DND-41 (cell line): ENCODE measurements around the gene MYH7.

Experiments
- ATAC-seq: fragments of 200-7000 bp; cut with Tn5 transposase; 3 replicates; pipeline ENCODE4 v1.9.1; 2021; ENCODE audit warnings: low read depth; ENCODE audit not compliant: insufficient read depth
- DNase-seq: peaks from one replicate; pipeline ENCODE4 v3.0.0-alpha.2; 2020
- H2AFZ ChIP-seq: 2 replicates; pipeline ENCODE4 v1.6.0; 2012; ENCODE audit warnings: low read depth, low read length
- H3K27ac ChIP-seq: 2 replicates; pipeline ENCODE4 v1.5.1; 2012; ENCODE audit warnings: low read length, inconsistent platforms
- H3K27me3 ChIP-seq: fragments of 200-600 bp; sonication (generic); 2 replicates; pipeline ENCODE4 v1.6.0; 2012; ENCODE audit warnings: low read length, mild to moderate bottlenecking, inconsistent platforms; ENCODE audit not compliant: insufficient read depth, poor library complexity
- H3K36me3 ChIP-seq: 2 replicates; pipeline ENCODE4 v1.5.1; 2012; ENCODE audit warnings: low read length, inconsistent platforms; ENCODE audit not compliant: insufficient read depth
- H3K4me1 ChIP-seq: 2 replicates; pipeline ENCODE4 v1.5.1; 2012; ENCODE audit warnings: mild to moderate bottlenecking, low read length; ENCODE audit not compliant: insufficient read depth
- H3K4me2 ChIP-seq: 2 replicates; pipeline ENCODE4 v1.6.0; 2012; ENCODE audit warnings: mild to moderate bottlenecking, moderate library complexity, low read length, inconsistent platforms; ENCODE audit not compliant: insufficient read depth
- H3K4me3 ChIP-seq, 2 experiments: fragments of 200-600 bp in 1 of 2; shearing (Covaris generic) in 1 of 2; 2 replicates each; pipeline ENCODE4 v1.5.1; 2012 to 2016; ENCODE audit warnings: inconsistent platforms in 2 of 2, low read length in 2 of 2, mild to moderate bottlenecking in 2 of 2, low read depth in 1 of 2, moderate library complexity in 1 of 2
- H3K79me2 ChIP-seq: 2 replicates; pipeline ENCODE4 v1.6.0; 2012; ENCODE audit warnings: low read length, inconsistent platforms; ENCODE audit not compliant: insufficient read depth
- H3K9ac ChIP-seq: 2 replicates; pipeline ENCODE4 v1.6.0; 2012; ENCODE audit warnings: low read depth, mild to moderate bottlenecking, inconsistent platforms, low read length, moderate library complexity
- H3K9me3 ChIP-seq: 2 replicates; pipeline ENCODE4 v1.5.1; 2012; ENCODE audit warnings: low read length, moderate library complexity, mild to moderate bottlenecking, inconsistent platforms; ENCODE audit not compliant: insufficient read depth, severe bottlenecking
- H4K20me1 ChIP-seq: 2 replicates; pipeline ENCODE4 v1.6.0; 2012; ENCODE audit warnings: low read length; ENCODE audit not compliant: insufficient read depth
- CTCF ChIP-seq: IDR thresholded peaks from 2 replicates; pipeline ENCODE4 v1.5.1; 2012; ENCODE audit warnings: borderline replicate concordance, low read length, moderate library complexity, mild to moderate bottlenecking; ENCODE audit not compliant: poor library complexity, severe bottlenecking; ENCODE audit errors: extremely low read depth
- EZH2 ChIP-seq: IDR thresholded peaks from 3 replicates; pipeline ENCODE4 v1.6.1; 2012; ENCODE audit warnings: borderline replicate concordance, low read depth, mild to moderate bottlenecking, moderate library complexity, low read length, inconsistent platforms; ENCODE audit not compliant: severe bottlenecking

The MYH7 gene

DNA sequence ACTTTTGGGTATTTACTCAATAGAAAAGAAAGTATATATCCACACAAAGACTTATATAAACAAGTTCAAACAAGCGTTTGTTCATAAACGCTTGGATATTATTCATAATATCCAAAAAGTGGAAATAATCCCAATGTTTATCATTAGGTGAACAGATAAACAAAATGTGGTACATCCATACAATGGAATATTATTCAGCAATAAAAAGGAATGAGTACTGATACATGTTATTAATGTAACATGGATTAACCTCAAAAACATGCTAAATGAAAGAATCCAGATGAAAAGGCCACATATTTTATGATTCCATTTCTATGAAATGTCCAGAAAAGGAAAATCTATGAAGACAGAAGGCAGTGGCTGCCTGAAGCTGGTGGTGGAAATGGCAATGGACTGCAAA lies 16.8 kb upstream of the MYH7 start:
- ATAC-seq: no peak
- TF ChIP-seq CTCF (no peak), EZH2 (no peak)

GRCh38 chr14:23450379-23450778 lies 14.9 kb upstream of the MYH7 start:
- TF ChIP-seq CTCF (no peak), EZH2 (no peak)
- peaks cover 4% of the 10 kb centered on the region for H3K27me3 ChIP-seq
- H3K79me2 ChIP-seq: no peaks in the 10 kb centered on the region
- no peaks in the 10 kb centered on the region for H3K4me1 ChIP-seq
- no peak overlapping the region for H3K4me3 ChIP-seq
- no peaks in the 10 kb centered on the region for H4K20me1 ChIP-seq
- no peak overlapping the region for H2AFZ ChIP-seq
- H3K9me3 ChIP-seq: no peaks in the 10 kb centered on the region
- ATAC-seq: no peak
- H3K36me3 ChIP-seq: no peaks in the 10 kb centered on the region
- H3K9ac ChIP-seq: no peak overlapping the region
- H3K27ac ChIP-seq: no peak overlapping the region
- no peak for DNase-seq
- no peak overlapping the region for H3K4me2 ChIP-seq

More for the DNA sequence above, 16.8 kb upstream of the MYH7 start:
- no peak overlapping the region for H3K9ac ChIP-seq
- H3K4me1 ChIP-seq: no peaks in the 10 kb centered on the region
- no peak for DNase-seq
- no peak overlapping the region for H2AFZ ChIP-seq
- H3K9me3 ChIP-seq: no peaks in the 10 kb centered on the region
- H3K79me2 ChIP-seq: no peaks in the 10 kb centered on the region
- no peak overlapping the region for H3K27ac ChIP-seq
- H4K20me1 ChIP-seq: no peaks in the 10 kb centered on the region
- peaks cover 4% of the 10 kb centered on the region for H3K27me3 ChIP-seq
- no peak overlapping the region for H3K4me3 ChIP-seq
- no peak overlapping the region for H3K4me2 ChIP-seq
- no peaks in the 10 kb centered on the region for H3K36me3 ChIP-seq

GRCh38 chr14:23449314-23449713 lies 13.9 kb upstream of the MYH7 start:
- H3K4me2 ChIP-seq: no peak overlapping the region

More at GRCh38 chr14:23449314-23449713, 13.9 kb upstream of the MYH7 start:
- no peak overlapping the region for H3K9ac ChIP-seq
- no peak overlapping the region for H3K27ac ChIP-seq
- no peaks in the 10 kb centered on the region for H3K4me1 ChIP-seq
- ATAC-seq (no peak), DNase-seq (no peak)
- peaks cover 5% of the 10 kb centered on the region for H3K27me3 ChIP-seq
- no peaks in the 10 kb centered on the region for H3K36me3 ChIP-seq
- H3K9me3 ChIP-seq: no peaks in the 10 kb centered on the region
- H2AFZ ChIP-seq: no peak overlapping the region
- no peak for TF ChIP-seq CTCF
- TF ChIP-seq EZH2: no peak
- H4K20me1 ChIP-seq: no peaks in the 10 kb centered on the region
- H3K4me3 ChIP-seq: no peak overlapping the region
- no peaks in the 10 kb centered on the region for H3K79me2 ChIP-seq
